ENCODE data around the gene RBM25.
"Not testable (repeated sequence)": the region's sequence is repeated elsewhere in the genome, so short reads cannot be mapped to it uniquely, and the experiment has no call there.

The RBM25 gene

DNA sequence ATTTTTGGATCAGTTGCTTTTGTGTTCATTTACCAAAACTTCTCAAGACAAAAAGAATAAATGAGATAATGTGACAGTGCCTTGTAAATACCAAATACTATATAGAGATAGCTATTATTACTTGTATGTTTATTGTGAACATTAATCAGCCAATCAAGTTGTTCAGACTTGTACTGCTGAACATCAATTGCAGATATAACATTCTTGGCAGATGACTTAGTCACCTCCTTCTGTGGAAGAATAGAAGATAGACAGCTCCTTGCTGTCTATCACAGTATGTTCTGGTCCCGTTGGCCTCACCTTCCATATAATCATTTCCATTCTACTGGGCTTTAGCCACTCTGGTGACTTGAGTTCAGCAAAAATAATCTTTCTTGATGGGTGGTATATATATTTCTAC, 108.1 kb downstream of the RBM25 start:
- Histone ChIP-seq H3K27ac (ENCODE audit: low read length) (no peak overlapping the region), H3K9me3 (ENCODE audit: control insufficient read depth, insufficient read depth, low read length) (no peaks in the 10 kb centered on the region), H3K4me3 (ENCODE audit: low read length) (no peak overlapping the region), H3K36me3 (ENCODE audit: control insufficient read depth, insufficient read depth, low read length) (peaks cover 3% of the 10 kb centered on the region; the same call in 1 of the 2 replicates), H3K27me3 (ENCODE audit: control insufficient read depth, insufficient read depth, low read length) (no peaks in the 10 kb centered on the region), H3K4me1 (ENCODE audit: control insufficient read depth, insufficient read depth, low read length) (no peaks in the 10 kb centered on the region)
- WGBS (ENCODE audit: insufficient coverage, insufficient read length): no CpG with 5 or more reads among the region's 1 CpG
- DNase-seq (ENCODE audit: low read depth, low spot score): no peak

DNA sequence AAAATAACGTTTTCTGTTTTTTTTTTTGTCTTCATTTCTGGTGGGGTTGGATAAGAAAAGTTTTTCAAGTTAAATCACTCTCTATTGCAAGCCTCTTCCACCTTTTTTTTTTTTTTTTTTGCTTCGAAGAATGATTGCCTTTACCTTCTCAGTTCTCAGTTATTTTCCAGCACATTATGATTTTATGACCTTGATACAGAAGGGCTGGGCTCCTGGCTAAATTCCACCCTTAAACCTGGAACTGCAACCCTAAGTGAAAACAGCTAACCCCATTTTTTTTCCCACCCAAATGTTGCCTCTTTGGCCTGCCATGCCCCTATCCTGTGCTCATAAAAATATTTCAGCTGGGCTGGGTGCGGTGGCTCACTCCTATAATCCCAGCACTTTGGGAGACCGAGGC, 109.4 kb downstream of the RBM25 start:
- peaks cover 3% of the 10 kb centered on the region; the same call in 1 of the 2 replicates for H3K36me3 ChIP-seq (ENCODE audit: control insufficient read depth, insufficient read depth, low read length)

DNA sequence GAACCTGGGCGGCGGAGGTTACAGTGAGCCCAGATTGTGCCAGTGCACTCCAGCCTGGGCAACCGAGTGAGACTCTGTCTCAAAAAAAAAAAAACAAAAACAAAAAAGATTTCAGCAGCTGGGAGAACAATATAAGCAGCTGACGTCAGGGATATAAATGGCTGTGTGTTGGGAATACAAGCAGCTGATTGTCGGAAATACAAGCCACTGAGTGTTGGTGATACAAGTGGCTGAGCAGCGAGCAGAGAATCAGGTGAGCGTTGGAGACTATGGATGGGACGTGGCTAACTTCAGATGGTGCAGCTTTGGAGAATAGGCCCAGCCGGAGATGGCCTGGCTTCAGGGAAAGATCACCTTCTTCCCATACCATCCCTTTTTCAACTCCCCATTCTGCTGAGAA, 109.9 kb downstream of the RBM25 start:
- no peaks in the 10 kb centered on the region for H3K9me3 ChIP-seq (ENCODE audit: control insufficient read depth, insufficient read depth, low read length)
- H3K27me3 ChIP-seq (ENCODE audit: control insufficient read depth, insufficient read depth, low read length): no peaks in the 10 kb centered on the region
- no peak overlapping the region for H3K27ac ChIP-seq (ENCODE audit: low read length)
- H3K36me3 ChIP-seq (ENCODE audit: control insufficient read depth, insufficient read depth, low read length): peaks cover 3% of the 10 kb centered on the region; the same call in 1 of the 2 replicates
- H3K4me3 ChIP-seq (ENCODE audit: low read length): no peak overlapping the region
- no CpG with 5 or more reads among the region's 9 CpGs for WGBS (ENCODE audit: insufficient coverage, insufficient read length)
- no peaks in the 10 kb centered on the region for H3K4me1 ChIP-seq (ENCODE audit: control insufficient read depth, insufficient read depth, low read length)
- no peak for DNase-seq (ENCODE audit: low read depth, low spot score)

More for the DNA sequence above, 109.4 kb downstream of the RBM25 start:
- WGBS (ENCODE audit: insufficient coverage, insufficient read length): no CpG with 5 or more reads among the region's 4 CpGs
- no peaks in the 10 kb centered on the region for H3K27me3 ChIP-seq (ENCODE audit: control insufficient read depth, insufficient read depth, low read length)
- H3K27ac ChIP-seq (ENCODE audit: low read length): no peak overlapping the region
- no peak for DNase-seq (ENCODE audit: low read depth, low spot score)
- H3K9me3 ChIP-seq (ENCODE audit: control insufficient read depth, insufficient read depth, low read length): no peaks in the 10 kb centered on the region
- H3K4me3 ChIP-seq (ENCODE audit: low read length): no peak overlapping the region
- H3K4me1 ChIP-seq (ENCODE audit: control insufficient read depth, insufficient read depth, low read length): no peaks in the 10 kb centered on the region

DNA sequence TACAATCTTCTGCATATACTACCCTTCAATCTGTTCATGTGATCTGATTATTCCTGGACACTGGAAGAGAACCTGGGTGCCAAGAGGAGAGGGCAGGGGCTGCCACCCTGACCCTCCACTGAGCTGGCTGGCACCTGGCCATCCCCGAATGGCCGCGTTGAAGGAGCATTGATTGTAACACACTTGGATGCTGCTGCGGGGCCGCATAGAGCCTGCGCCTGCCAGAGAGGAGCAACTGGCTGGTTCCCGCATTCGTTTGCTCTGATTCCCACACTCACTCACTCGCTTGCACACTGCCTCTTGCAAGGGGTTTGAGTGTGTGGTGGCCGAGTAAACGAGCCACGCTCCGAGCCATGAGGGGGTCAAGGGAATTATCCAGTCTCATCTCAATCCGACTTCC, 110.4 kb downstream of the RBM25 start:
- peaks cover 3% of the 10 kb centered on the region; the same call in 1 of the 2 replicates for H3K36me3 ChIP-seq (ENCODE audit: control insufficient read depth, insufficient read depth, low read length)
- H3K4me3 ChIP-seq (ENCODE audit: low read length): no peak overlapping the region
- no peaks in the 10 kb centered on the region for H3K4me1 ChIP-seq (ENCODE audit: control insufficient read depth, insufficient read depth, low read length)
- no peak overlapping the region for H3K27ac ChIP-seq (ENCODE audit: low read length)
- no CpG with 5 or more reads among the region's 14 CpGs for WGBS (ENCODE audit: insufficient coverage, insufficient read length)
- no peak for DNase-seq (ENCODE audit: low read depth, low spot score)
- no peaks in the 10 kb centered on the region for H3K9me3 ChIP-seq (ENCODE audit: control insufficient read depth, insufficient read depth, low read length)
- no peaks in the 10 kb centered on the region for H3K27me3 ChIP-seq (ENCODE audit: control insufficient read depth, insufficient read depth, low read length)

DNA sequence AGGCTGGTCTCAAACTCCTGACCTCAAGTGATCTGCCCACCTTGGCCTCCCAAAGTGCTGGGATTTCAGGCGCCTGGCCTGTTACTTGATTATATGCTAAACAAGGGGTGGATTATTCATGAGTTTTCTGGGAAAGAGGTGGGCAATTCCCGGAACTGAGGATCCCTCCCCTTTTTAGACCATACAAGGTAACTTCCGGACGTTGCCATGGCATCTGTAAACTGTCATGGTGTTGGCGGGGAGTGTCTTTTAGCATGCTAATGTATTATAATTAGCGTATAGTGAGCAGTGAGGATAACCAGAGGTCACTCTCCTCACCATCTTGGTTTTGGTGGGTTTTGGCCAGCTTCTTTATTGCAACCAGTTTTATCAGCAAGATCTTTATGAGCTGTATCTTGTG, 111.5 kb downstream of the RBM25 start:
- H3K4me1 ChIP-seq (ENCODE audit: control insufficient read depth, insufficient read depth, low read length); DNase-seq (ENCODE audit: low read depth, low spot score); H3K9me3 ChIP-seq (ENCODE audit: control insufficient read depth, insufficient read depth, low read length); H3K27ac ChIP-seq (ENCODE audit: low read length); H3K27me3 ChIP-seq (ENCODE audit: control insufficient read depth, insufficient read depth, low read length); H3K36me3 ChIP-seq (ENCODE audit: control insufficient read depth, insufficient read depth, low read length); H3K4me3 ChIP-seq (ENCODE audit: low read length): not testable (repeated sequence)
- WGBS (ENCODE audit: insufficient coverage, insufficient read length): no CpG with 5 or more reads among the region's 6 CpGs

DNA sequence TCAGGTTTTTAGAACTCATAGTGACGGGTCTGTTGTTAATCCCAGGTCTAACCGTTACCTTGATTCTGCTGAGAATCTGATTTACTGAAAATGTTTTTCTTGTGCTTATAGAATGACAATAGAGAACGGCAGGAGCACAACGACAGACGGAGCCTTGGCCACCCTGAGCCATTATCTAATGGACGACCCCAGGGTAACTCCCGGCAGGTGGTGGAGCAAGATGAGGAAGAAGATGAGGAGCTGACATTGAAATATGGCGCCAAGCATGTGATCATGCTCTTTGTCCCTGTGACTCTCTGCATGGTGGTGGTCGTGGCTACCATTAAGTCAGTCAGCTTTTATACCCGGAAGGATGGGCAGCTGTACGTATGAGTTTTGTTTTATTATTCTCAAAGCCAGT, 112.4 kb downstream of the RBM25 start:
- no peak for DNase-seq (ENCODE audit: low read depth, low spot score)
- WGBS (ENCODE audit: insufficient coverage, insufficient read length): no CpG with 5 or more reads among the region's 11 CpGs
- Histone ChIP-seq H3K4me3 (ENCODE audit: low read length) (no peak overlapping the region), H3K9me3 (ENCODE audit: control insufficient read depth, insufficient read depth, low read length) (no peaks in the 10 kb centered on the region), H3K27ac (ENCODE audit: low read length) (no peak overlapping the region), H3K36me3 (ENCODE audit: control insufficient read depth, insufficient read depth, low read length) (peaks cover 3% of the 10 kb centered on the region; the same call in 1 of the 2 replicates), H3K27me3 (ENCODE audit: control insufficient read depth, insufficient read depth, low read length) (no peaks in the 10 kb centered on the region), H3K4me1 (ENCODE audit: control insufficient read depth, insufficient read depth, low read length) (no peaks in the 10 kb centered on the region)

DNA sequence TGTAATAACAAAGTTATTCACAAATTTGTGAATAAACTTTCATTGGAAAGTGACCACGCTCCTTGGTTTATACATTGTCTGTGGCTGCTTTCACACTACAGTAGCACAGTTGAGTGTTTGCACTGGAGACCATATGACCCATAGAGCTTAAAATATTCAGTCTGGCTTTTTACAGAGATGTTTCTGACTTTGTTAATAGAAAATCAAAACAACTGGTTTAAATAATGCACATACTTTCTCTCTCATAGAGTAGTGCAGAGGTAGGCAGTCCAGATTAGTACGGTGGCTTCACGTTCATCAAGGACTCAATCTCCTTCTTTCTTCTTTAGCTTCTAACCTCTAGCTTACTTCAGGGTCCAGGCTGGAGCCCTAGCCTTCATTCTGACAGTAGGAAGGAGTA, 114.2 kb downstream of the RBM25 start:
- Histone ChIP-seq H3K27ac (ENCODE audit: low read length) (no peak overlapping the region), H3K4me1 (ENCODE audit: control insufficient read depth, insufficient read depth, low read length) (no peaks in the 10 kb centered on the region), H3K4me3 (ENCODE audit: low read length) (no peak overlapping the region), H3K27me3 (ENCODE audit: control insufficient read depth, insufficient read depth, low read length) (no peaks in the 10 kb centered on the region), H3K9me3 (ENCODE audit: control insufficient read depth, insufficient read depth, low read length) (no peaks in the 10 kb centered on the region), H3K36me3 (ENCODE audit: control insufficient read depth, insufficient read depth, low read length) (peaks cover 3% of the 10 kb centered on the region; the same call in 1 of the 2 replicates)
- DNase-seq (ENCODE audit: low read depth, low spot score): no peak
- no CpG with 5 or more reads among the region's 3 CpGs for WGBS (ENCODE audit: insufficient coverage, insufficient read length)

DNA sequence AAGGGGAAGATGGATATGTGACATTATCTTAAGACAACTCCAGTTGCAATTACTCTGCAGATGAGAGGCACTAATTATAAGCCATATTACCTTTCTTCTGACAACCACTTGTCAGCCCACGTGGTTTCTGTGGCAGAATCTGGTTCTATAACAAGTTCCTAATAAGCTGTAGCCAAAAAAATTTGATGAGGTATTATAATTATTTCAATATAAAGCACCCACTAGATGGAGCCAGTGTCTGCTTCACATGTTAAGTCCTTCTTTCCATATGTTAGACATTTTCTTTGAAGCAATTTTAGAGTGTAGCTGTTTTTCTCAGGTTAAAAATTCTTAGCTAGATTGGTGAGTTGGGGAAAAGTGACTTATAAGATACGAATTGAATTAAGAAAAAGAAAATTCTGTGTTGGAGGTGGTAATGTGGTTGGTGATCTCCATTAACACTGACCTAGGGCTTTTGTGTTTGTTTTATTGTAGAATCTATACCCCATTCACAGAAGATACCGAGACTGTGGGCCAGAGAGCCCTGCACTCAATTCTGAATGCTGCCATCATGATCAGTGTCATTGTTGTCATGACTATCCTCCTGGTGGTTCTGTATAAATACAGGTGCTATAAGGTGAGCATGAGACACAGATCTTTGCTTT, 114.9 kb downstream of the RBM25 start:
- Histone ChIP-seq H3K36me3 (ENCODE audit: control insufficient read depth, insufficient read depth, low read length) (peaks cover 3% of the 10 kb centered on the region; the same call in 1 of the 2 replicates), H3K4me3 (ENCODE audit: low read length) (no peak overlapping the region), H3K27me3 (ENCODE audit: control insufficient read depth, insufficient read depth, low read length) (no peaks in the 10 kb centered on the region), H3K9me3 (ENCODE audit: control insufficient read depth, insufficient read depth, low read length) (no peaks in the 10 kb centered on the region), H3K27ac (ENCODE audit: low read length) (no peak overlapping the region), H3K4me1 (ENCODE audit: control insufficient read depth, insufficient read depth, low read length) (no peaks in the 10 kb centered on the region)
- no peak for DNase-seq (ENCODE audit: low read depth, low spot score)
- 100% methylated on average over 1 of the region's 3 CpGs for WGBS (ENCODE audit: insufficient coverage, insufficient read length)

Data from iPS DF 6.9 (cell line).